Pons (tissue), 1 donor: ENCODE results near the gene HAPLN2.
A peak's percentile ranks its signal among the peaks of the same experiment; 100 is the strongest.
"Not testable (repeated sequence)": the region's sequence is repeated elsewhere in the genome, so short reads cannot be mapped to it uniquely, and the experiment has no call there.

Source experiments
- DNase-seq: peaks from one replicate; pipeline ENCODE4 v3.0.0-alpha.2; 2016; ENCODE audit warnings: low spot score

HAPLN2 gene

DNA sequence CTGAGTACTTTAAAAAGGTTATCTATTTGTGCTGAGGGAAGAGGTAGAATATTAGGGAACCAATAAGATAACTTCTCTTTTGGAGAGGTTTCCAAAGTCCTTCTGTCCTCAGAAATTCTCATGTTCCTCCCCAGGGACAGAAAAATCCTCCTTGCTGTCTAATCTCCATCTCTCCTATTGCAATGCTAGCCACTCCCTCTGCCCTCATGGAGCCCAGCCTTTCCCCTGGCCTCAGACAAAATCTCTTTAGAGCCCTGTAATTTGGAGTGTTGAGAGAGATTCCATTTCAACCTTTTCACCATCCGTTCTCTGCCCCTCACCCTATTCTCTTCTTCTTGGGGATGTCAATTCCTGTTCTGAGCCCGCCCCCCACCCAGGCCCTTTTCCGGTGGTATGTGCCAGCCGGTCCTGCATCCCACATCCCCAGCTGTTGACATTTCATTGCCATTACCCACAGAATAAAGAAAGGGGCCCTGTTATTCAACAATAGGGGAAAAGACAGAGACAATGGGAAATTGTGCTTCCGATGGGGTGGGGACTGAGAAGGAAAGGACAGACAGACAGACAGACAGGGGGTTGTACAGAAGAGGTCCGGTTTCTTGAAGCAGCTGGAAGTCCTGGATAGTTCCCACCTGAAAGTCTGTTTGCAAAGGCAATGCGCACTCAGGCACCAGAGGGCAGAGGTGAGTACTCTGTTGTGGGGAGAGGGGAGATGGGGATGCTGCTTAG lies at the start of gene HAPLN2:
TSS of gene HAPLN2 (plus strand) at position 563 of the 729 bp plus-strand sequence. CDS start 4,076 bp downstream, outside the sequence.
- peak; percentile 94 for DNase-seq

GRCh38 chr1:156571261-156571852 lies 47.9 kb upstream of the HAPLN2 start:
- no peak for DNase-seq

- DNase-seq: peak; percentile 74
Measured at GRCh38 chr1:156571919-156572662, 47.1 kb upstream of the HAPLN2 start, which contains the start of gene IQGAP3. TSS of gene IQGAP3 (minus strand) at chr1:156572565. CDS start at chr1:156572529, 36 bp downstream.

DNA sequence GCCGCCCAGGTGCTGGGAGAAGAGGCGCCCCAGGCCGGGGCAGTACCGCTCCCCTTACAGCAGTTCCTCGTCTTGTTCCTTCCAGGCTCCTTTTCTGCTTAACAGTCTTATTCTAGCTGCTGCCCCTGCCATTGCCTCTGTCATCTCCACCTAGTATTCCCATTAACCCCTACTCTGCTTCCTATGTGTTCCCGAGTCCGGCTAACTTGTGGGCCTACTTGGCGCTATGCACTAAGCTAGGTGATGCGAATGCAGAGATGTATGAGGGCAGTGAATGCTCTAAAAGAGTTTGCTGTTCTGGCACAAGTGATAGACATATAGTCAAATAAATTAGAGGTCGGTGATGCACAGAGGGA lies 46.6 kb upstream of the HAPLN2 start:
- no peak for DNase-seq

DNA sequence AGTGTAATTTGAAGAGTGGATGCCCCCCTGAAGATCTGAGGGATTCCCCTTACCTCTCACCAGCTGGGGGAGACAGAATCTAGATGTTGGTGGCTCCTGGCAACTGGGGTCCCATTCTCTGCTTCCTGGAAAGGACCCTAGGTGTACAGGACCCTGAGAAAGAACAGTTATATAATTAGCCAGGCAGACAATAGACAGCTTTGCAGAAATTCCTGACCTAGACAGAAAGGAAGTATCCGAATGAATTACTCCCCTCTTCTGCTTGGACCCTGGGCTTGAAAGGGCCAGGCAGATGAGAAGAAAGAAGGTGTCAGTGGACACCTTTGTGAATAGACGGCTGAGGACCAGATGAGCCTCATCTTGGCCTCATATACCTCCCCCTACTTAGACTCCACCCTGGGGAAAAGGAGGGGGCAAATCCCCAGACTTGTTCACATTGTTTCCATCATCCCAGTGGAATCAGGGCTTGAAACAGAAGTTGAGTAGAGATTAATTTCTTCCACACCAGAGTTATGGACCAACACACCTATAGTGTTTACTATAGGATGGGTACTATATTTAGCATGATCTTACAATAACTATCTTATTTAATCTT lies 45.1 kb upstream of the HAPLN2 start:
- DNase-seq: no peak

GRCh38 chr1:156577550-156577949 lies 41.7 kb upstream of the HAPLN2 start:
- no peak for DNase-seq

GRCh38 chr1:156578055-156578454 lies 41.2 kb upstream of the HAPLN2 start:
- no peak for DNase-seq

DNA sequence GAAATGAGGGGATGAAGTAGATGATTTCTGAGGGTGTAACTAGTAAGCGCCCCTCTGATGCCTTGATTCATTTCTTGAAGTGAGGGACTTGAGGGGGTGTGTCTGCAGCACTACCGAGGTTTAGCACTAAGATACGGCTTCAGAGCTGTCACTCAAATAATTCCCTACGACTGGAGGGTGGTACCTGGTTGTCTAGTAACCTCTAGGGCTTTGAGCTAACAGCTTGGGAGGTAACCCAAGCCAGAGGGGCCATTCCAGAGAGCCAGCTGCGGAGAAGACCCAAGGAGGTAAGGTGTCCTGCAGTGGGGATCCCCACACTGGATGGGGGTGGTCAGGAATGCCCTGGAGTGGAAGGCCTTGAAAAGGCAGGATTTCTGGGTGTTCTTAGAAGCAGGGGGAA lies 39.7 kb upstream of the HAPLN2 start, which contains the start of gene TTC24:
TSS of gene TTC24 (plus strand) at position 252 of the 400 bp plus-strand sequence. CDS start 1,642 bp downstream, outside the sequence.
- DNase-seq: no peak

- DNase-seq: no peak
Measured at GRCh38 chr1:156581661-156582387, 37.4 kb upstream of the HAPLN2 start.

DNA sequence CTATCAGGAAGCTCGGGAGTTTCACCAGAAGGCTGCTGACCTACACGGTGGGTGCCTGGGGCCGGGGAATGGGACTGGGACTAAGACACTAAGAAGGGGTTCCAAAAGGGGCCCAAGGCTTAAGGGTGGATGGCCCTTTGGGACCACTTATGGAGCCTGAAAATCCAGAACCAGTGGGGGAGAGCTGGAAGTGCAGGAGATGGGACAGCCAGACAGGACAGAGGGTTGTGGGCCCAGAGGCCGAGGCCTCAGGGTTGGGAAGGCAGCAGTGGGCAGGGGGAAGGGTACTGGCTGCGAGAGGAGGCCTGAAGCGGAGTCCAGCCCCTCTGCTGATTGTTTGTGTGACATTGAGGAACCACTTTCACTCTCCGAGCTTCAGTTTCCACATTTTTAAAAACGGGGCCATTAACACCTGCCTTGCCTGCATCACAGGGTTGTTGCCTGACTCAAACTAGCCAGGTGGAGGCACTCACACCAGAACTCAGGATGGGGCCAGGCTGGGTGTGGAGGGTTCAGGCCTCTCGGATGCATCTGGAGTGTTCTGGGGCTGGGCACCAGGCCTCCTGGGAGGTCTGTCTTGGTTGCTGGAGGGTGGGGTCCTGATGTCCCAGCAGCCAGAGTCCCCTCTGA lies 36.7 kb upstream of the HAPLN2 start:
- no peak for DNase-seq

DNA sequence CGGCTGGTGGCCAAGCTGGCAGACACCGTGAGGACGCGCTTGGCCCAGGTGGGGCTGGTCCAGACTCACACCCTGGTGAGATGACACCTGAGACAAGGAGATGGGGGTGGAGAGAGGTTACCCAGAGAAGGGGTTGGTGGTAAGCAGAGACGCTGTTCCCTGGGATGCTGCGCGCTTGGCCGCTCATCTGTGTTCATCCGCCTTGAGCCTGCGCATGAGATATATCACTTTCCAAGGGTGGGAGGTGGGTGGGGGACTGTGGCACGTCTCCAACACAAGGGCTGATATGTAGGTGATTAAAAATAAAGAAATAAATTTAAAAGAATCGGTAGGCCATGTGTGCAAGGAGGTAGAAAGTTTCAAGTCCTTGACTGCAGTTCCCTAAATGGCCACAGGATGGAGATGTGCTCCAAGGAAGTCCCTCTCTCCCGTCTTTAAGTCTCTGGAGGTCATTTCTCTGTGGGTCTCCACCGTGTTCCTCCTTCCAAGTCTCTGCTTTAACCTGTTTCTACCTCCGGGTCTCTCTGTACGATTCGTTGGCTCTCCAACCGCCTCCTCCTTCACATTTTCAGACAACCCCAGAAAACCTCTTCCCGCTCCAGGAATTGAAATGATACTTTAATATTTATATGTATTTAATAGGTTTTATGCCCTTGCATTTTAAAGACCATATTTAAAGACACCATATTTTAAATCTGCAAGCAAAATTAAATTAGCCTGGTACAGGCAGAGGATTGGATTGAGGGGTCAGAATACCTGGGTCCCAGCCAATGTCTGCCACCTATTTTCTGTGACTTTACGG lies 35.2 kb upstream of the HAPLN2 start:
- peak; percentile 85 for DNase-seq

DNA sequence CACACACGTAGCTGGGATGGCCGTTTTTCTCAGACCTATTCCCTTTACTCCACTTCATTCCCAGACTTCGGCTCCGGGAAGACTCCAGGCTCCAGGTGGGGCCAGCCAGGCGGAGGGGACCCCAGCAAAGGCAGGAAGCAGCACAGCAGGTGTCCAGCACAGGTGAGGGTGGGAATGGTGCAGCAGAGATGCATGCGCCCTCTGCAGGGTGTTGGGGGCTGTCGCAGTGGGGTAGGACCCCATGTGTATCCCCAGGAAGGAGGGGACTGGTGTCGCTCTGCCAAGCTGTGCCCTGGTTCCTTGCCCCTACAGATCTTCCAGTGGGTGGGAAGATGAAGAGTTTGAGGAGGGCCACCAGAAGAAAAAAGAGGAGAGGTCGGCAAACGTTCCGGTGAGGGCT lies 34.4 kb upstream of the HAPLN2 start:
- no peak for DNase-seq

- no peak for DNase-seq
Measured at GRCh38 chr1:156586323-156586722, 32.9 kb upstream of the HAPLN2 start.

DNA sequence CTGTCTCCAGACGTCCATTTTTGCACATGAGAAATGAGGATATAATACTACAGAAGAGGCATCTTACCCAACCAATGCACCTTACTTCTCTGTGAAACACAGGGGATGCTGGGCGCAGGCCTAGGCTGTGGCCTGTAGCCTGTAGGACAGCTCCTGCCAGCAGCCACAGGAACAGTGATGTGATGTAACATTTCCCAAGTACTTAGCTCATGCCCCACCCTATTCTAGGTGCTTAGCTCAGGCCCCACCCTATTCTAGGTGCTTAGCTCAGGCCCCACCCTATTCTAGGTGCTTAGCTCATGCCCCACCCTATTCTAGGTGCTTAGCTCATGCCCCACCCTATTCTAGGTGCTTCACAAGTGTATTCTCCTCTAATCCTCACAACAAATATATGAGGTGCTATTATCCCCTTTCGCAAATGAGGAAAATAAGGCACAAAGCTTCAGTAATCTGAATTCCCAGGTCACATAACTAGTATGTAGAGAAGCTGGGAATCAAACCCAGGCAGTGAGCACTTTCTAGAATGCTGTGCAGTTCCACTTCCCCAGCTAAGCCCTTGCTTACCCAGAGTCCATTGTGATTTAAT lies 32.2 kb upstream of the HAPLN2 start:
- DNase-seq: no peak

DNA sequence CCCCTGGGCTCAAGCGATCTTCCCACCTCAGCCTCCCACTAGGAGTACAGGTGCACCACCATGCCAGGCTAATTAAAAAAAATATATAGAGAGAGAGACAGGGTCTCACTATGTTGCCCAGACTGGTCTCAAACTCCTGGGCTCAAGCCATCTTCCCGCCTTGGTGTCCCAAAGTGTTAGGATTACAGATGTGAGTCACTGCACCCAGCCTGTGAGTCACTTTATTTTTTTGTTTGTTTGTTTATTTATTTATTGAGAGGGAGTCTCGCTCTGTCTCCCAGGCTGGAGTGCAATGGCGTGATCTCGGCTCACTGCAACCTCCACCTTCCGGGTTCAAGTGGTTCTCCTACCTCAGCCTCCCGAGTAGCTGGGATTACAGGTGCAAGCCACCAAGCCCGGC lies 31.3 kb upstream of the HAPLN2 start:
- not testable (repeated sequence) for DNase-seq

- no peak for DNase-seq
Measured at GRCh38 chr1:156589546-156589945, 29.7 kb upstream of the HAPLN2 start.

- DNase-seq: no peak
Measured at GRCh38 chr1:156590326-156591180, 28.7 kb upstream of the HAPLN2 start.

- DNase-seq: no peak
Measured at GRCh38 chr1:156591181-156591431, 28.1 kb upstream of the HAPLN2 start.

DNA sequence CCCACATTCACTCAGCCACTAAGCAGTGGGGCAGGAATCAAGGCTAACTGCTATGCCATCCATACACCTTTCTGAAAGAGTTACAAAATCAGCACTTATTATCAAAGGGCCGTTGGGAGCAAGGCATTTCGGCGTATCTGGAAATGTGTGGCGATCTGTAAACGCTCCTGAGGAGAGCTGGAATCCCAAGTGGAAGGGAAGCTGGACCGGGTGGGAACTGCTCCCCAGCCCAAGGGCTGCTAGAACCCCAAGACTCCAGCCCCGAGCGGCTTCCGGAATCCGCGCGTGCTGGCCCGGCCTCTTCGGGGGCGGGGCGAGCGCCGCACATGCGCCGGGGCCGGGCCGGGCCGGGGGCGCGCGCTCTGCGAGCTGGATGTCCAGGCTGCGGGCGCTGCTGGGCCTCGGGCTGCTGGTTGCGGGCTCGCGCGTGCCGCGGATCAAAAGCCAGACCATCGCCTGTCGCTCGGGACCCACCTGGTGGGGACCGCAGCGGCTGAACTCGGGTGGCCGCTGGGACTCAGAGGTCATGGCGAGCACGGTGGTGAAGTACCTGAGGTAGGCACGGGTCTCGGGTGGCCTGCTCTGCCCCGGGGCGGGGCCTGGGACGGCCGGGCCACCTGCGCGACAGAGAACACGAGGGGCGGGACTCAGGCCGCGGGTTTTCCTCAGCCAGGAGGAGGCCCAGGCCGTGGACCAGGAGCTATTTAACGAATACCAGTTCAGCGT lies 27.6 kb upstream of the HAPLN2 start, which contains the start of gene NAXE:
TSS of gene NAXE (plus strand) at position 345 of the 726 bp plus-strand sequence. CDS start at position 374, 29 bp downstream.
- DNase-seq: peak; percentile 60
